ENCODE data around the gene SEPTIN14.
"Not testable (repeated sequence)": the region's sequence is repeated elsewhere in the genome, so short reads cannot be mapped to it uniquely, and the experiment has no call there.

The SEPTIN14 gene

GRCh38 chr7:55895021-55895420 lies 32.5 kb upstream of the SEPTIN14 start:
- no CpG with 5 or more reads among the region's 4 CpGs for WGBS, 2 donors (ENCODE audit: extremely low coverage in 2 of 2, insufficient read length in 2 of 2, insufficient replicate concordance in 1 of 2)
- Histone ChIP-seq H3K4me3 (ENCODE audit: low read length in 2 of 2) (no peak overlapping the region), H3K23ac (ENCODE audit: low read depth, low read length, poor library complexity) (no peak overlapping the region), H2BK12ac (ENCODE audit: low read length) (no peak overlapping the region), H2BK120ac (ENCODE audit: low read depth, low read length) (no peak overlapping the region), H4K91ac (ENCODE audit: low read depth, low read length, poor library complexity) (no peak overlapping the region), H4K8ac (ENCODE audit: low read depth, low read length) (no peak overlapping the region), H2BK15ac (ENCODE audit: low read length) (no peak overlapping the region), H3K4me1 (ENCODE audit: control insufficient read depth in 2 of 2, insufficient read depth in 1 of 2, low read depth in 1 of 2, low read length in 2 of 2) (peaks cover 0 to 5% of the 10 kb centered on the region in 2 donors), H3K36me3 (replicated peaks in 1 of 2; ENCODE audit: control insufficient read depth in 2 of 2, insufficient read depth in 2 of 2, low read length in 2 of 2) (peaks cover 0 to 4% of the 10 kb centered on the region in 2 donors), H3K79me1 (ENCODE audit: low read depth, low read length) (peaks cover 2% of the 10 kb centered on the region), H2BK5ac (ENCODE audit: low read length) (no peak overlapping the region), H3K9ac (ENCODE audit: low read depth, low read length, poor library complexity) (no peak overlapping the region), H3K27me3 (ENCODE audit: control insufficient read depth in 3 of 3, insufficient read depth in 3 of 3, low read depth in 1 of 3, low read length in 3 of 3) (no peaks in the 10 kb centered on the region), H3K18ac (ENCODE audit: low read length) (no peak overlapping the region), H3K4ac (ENCODE audit: low read length) (no peak overlapping the region), H3K27ac (replicated peaks; ENCODE audit: low read length) (no peak overlapping the region), H3K14ac (ENCODE audit: low read length) (no peak overlapping the region), H3K4me2 (ENCODE audit: insufficient read depth, low read length, poor library complexity, severe bottlenecking) (no peak overlapping the region), H3K9me3 (replicated peaks in 1 of 2; ENCODE audit: control insufficient read depth in 2 of 2, insufficient read depth in 1 of 2, low read depth in 1 of 2, low read length in 2 of 2) (peaks cover 0 to 5% of the 10 kb centered on the region in 2 donors), H2AK5ac (ENCODE audit: low read depth, low read length) (no peak overlapping the region), H2AFZ (ENCODE audit: low read length) (no peak overlapping the region)
- no peak for DNase-seq (ENCODE audit: low spot score)

- no peak overlapping the region for H2BK5ac ChIP-seq (ENCODE audit: low read length)
Measured at GRCh38 chr7:55893940-55894339, 31.4 kb upstream of the SEPTIN14 start.

GRCh38 chr7:55888378-55888777 lies 25.8 kb upstream of the SEPTIN14 start:
- not testable (repeated sequence) for H2BK120ac ChIP-seq (ENCODE audit: low read depth, low read length); H2BK12ac ChIP-seq (ENCODE audit: low read length); H4K91ac ChIP-seq (ENCODE audit: low read depth, low read length, poor library complexity); H3K27me3 ChIP-seq (ENCODE audit: control insufficient read depth in 3 of 3, insufficient read depth in 3 of 3, low read depth in 1 of 3, low read length in 3 of 3); H3K23ac ChIP-seq (ENCODE audit: low read depth, low read length, poor library complexity); H3K27ac ChIP-seq (replicated peaks; ENCODE audit: low read length); H2BK5ac ChIP-seq (ENCODE audit: low read length); H3K9me3 ChIP-seq (replicated peaks in 1 of 2; ENCODE audit: control insufficient read depth in 2 of 2, insufficient read depth in 1 of 2, low read depth in 1 of 2, low read length in 2 of 2); H3K79me1 ChIP-seq (ENCODE audit: low read depth, low read length); DNase-seq (ENCODE audit: low spot score); H4K8ac ChIP-seq (ENCODE audit: low read depth, low read length); H3K14ac ChIP-seq (ENCODE audit: low read length); H3K36me3 ChIP-seq (replicated peaks in 1 of 2; ENCODE audit: control insufficient read depth in 2 of 2, insufficient read depth in 2 of 2, low read length in 2 of 2); H2BK15ac ChIP-seq (ENCODE audit: low read length); H2AK5ac ChIP-seq (ENCODE audit: low read depth, low read length); H3K4ac ChIP-seq (ENCODE audit: low read length); H3K18ac ChIP-seq (ENCODE audit: low read length); H3K9ac ChIP-seq (ENCODE audit: low read depth, low read length, poor library complexity); H3K4me1 ChIP-seq (ENCODE audit: control insufficient read depth in 2 of 2, insufficient read depth in 1 of 2, low read depth in 1 of 2, low read length in 2 of 2)
- H3K4me2 ChIP-seq (ENCODE audit: insufficient read depth, low read length, poor library complexity, severe bottlenecking), result peak overlapping the region; percentile 26
- H2AFZ ChIP-seq (ENCODE audit: low read length), result peak overlapping the region; percentile 79
- H3K4me3 ChIP-seq (ENCODE audit: low read length in 2 of 2), result peak overlapping the region in 1 of 2 donors; percentile 53
- WGBS, 2 donors (ENCODE audit: extremely low coverage in 2 of 2, insufficient read length in 2 of 2, insufficient replicate concordance in 1 of 2), result no CpG with 5 or more reads among the region's 10 CpGs

More at GRCh38 chr7:55893940-55894339, 31.4 kb upstream of the SEPTIN14 start:
- no peak for DNase-seq (ENCODE audit: low spot score)
- no peak overlapping the region for H3K23ac ChIP-seq (ENCODE audit: low read depth, low read length, poor library complexity)
- peaks cover 0 to 4% of the 10 kb centered on the region in 2 donors for H3K36me3 ChIP-seq (replicated peaks in 1 of 2; ENCODE audit: control insufficient read depth in 2 of 2, insufficient read depth in 2 of 2, low read length in 2 of 2)
- no peak overlapping the region for H4K8ac ChIP-seq (ENCODE audit: low read depth, low read length)
- H3K4me2 ChIP-seq (ENCODE audit: insufficient read depth, low read length, poor library complexity, severe bottlenecking), result no peak overlapping the region
- no peak overlapping the region for H3K27ac ChIP-seq (replicated peaks; ENCODE audit: low read length)
- no peak overlapping the region for H3K18ac ChIP-seq (ENCODE audit: low read length)
- H3K4me3 ChIP-seq (ENCODE audit: low read length in 2 of 2), result no peak overlapping the region
- H2AFZ ChIP-seq (ENCODE audit: low read length), result no peak overlapping the region
- no peak overlapping the region for H2BK12ac ChIP-seq (ENCODE audit: low read length)
- H3K9me3 ChIP-seq (replicated peaks in 1 of 2; ENCODE audit: control insufficient read depth in 2 of 2, insufficient read depth in 1 of 2, low read depth in 1 of 2, low read length in 2 of 2), result no peaks in the 10 kb centered on the region
- peaks cover 0 to 5% of the 10 kb centered on the region in 2 donors for H3K4me1 ChIP-seq (ENCODE audit: control insufficient read depth in 2 of 2, insufficient read depth in 1 of 2, low read depth in 1 of 2, low read length in 2 of 2)
- no peak overlapping the region for H3K9ac ChIP-seq (ENCODE audit: low read depth, low read length, poor library complexity)
- no peak overlapping the region for H3K4ac ChIP-seq (ENCODE audit: low read length)
- no peak overlapping the region for H2BK15ac ChIP-seq (ENCODE audit: low read length)
- H4K91ac ChIP-seq (ENCODE audit: low read depth, low read length, poor library complexity), result no peak overlapping the region
- H3K79me1 ChIP-seq (ENCODE audit: low read depth, low read length), result peaks cover 3% of the 10 kb centered on the region
- H3K14ac ChIP-seq (ENCODE audit: low read length), result no peak overlapping the region
- H2BK120ac ChIP-seq (ENCODE audit: low read depth, low read length), result no peak overlapping the region
- H3K27me3 ChIP-seq (ENCODE audit: control insufficient read depth in 3 of 3, insufficient read depth in 3 of 3, low read depth in 1 of 3, low read length in 3 of 3), result no peaks in the 10 kb centered on the region
- H2AK5ac ChIP-seq (ENCODE audit: low read depth, low read length), result no peak overlapping the region

- H3K23ac ChIP-seq (ENCODE audit: low read depth, low read length, poor library complexity), result no peak overlapping the region
- no peak overlapping the region for H2BK12ac ChIP-seq (ENCODE audit: low read length)
- peak overlapping the region; percentile 79 for H2AFZ ChIP-seq (ENCODE audit: low read length)
- H2AK5ac ChIP-seq (ENCODE audit: low read depth, low read length), result no peak overlapping the region
- no peak overlapping the region for H3K18ac ChIP-seq (ENCODE audit: low read length)
- H3K27ac ChIP-seq (replicated peaks; ENCODE audit: low read length), result peak overlapping the region; percentile 88
- no peak overlapping the region for H2BK15ac ChIP-seq (ENCODE audit: low read length)
- DNase-seq (ENCODE audit: low spot score), result peak; percentile 51
- H3K9ac ChIP-seq (ENCODE audit: low read depth, low read length, poor library complexity), result no peak overlapping the region
- peaks cover 3% of the 10 kb centered on the region for H3K79me1 ChIP-seq (ENCODE audit: low read depth, low read length)
- H2BK120ac ChIP-seq (ENCODE audit: low read depth, low read length), result no peak overlapping the region
- H4K91ac ChIP-seq (ENCODE audit: low read depth, low read length, poor library complexity), result no peak overlapping the region
- no peak overlapping the region for H4K8ac ChIP-seq (ENCODE audit: low read depth, low read length)
- no peaks in the 10 kb centered on the region for H3K9me3 ChIP-seq (replicated peaks in 1 of 2; ENCODE audit: control insufficient read depth in 2 of 2, insufficient read depth in 1 of 2, low read depth in 1 of 2, low read length in 2 of 2)
- no CpG with 5 or more reads among the region's 38 CpGs for WGBS, 2 donors (ENCODE audit: extremely low coverage in 2 of 2, insufficient read length in 2 of 2, insufficient replicate concordance in 1 of 2)
- no peaks in the 10 kb centered on the region for H3K27me3 ChIP-seq (ENCODE audit: control insufficient read depth in 3 of 3, insufficient read depth in 3 of 3, low read depth in 1 of 3, low read length in 3 of 3)
- H3K14ac ChIP-seq (ENCODE audit: low read length), result no peak overlapping the region
- no peak overlapping the region for H2BK5ac ChIP-seq (ENCODE audit: low read length)
- H3K4me3 ChIP-seq (ENCODE audit: low read length in 2 of 2), result peak overlapping the region; percentile 53 to 78
- no peaks in the 10 kb centered on the region for H3K36me3 ChIP-seq (replicated peaks in 1 of 2; ENCODE audit: control insufficient read depth in 2 of 2, insufficient read depth in 2 of 2, low read length in 2 of 2)
- H3K4ac ChIP-seq (ENCODE audit: low read length), result no peak overlapping the region
- peak overlapping the region; percentile 54 for H3K4me2 ChIP-seq (ENCODE audit: insufficient read depth, low read length, poor library complexity, severe bottlenecking)
- no peaks in the 10 kb centered on the region for H3K4me1 ChIP-seq (ENCODE audit: control insufficient read depth in 2 of 2, insufficient read depth in 1 of 2, low read depth in 1 of 2, low read length in 2 of 2)
Measured at GRCh38 chr7:55887821-55888247, 25.3 kb upstream of the SEPTIN14 start.

Data from neuronal stem cell (in vitro differentiated cells).